Measurements from ENCODE around the gene ZNF593. TPM values are rescaled to one million over a fixed set of nuclear protein-coding genes. Genes with fewer than 3 reads are reported as not detected.

The ZNF593 gene
- total and polyA plus RNA-seq, 2 donors (not counting 1 experiment from before 2014, with no cell fraction given) = 10.7 to 60.0 TPM

- H3K4me2 ChIP-seq (replicated peaks; ENCODE audit: low read depth, low read length, poor library complexity, severe bottlenecking) = no peak overlapping the region
- no peak overlapping the region for H3K27ac ChIP-seq (ENCODE audit: low read length in 2 of 2)
- peaks cover 0 to 20% of the 10 kb centered on the region in 2 experiments for H3K36me3 ChIP-seq (replicated peaks in 1 of 2; ENCODE audit: control extremely low read depth in 1 of 2, control insufficient read depth in 1 of 2, extremely low read depth in 1 of 2, insufficient read depth in 2 of 2, low read length in 1 of 2)
- ChIA-PET POLR2A (interaction anchor here (0.6 to 0.7 kb wide), 2 partner anchors 9 to 1808 kb away, joined by 3 to 6 read pairs; no protein-coding TSS in a partner anchor), CTCF (interaction anchor here (0.5 to 3.8 kb wide), 3 partner anchors 10 to 21 kb away, joined by 3 to 21 read pairs (median 6); no protein-coding TSS in a partner anchor)
- H2AFZ ChIP-seq (ENCODE audit: insufficient read depth, low read depth, low read length, poor library complexity, severe bottlenecking) = no peak overlapping the region
- peaks cover 25 to 28% of the 10 kb centered on the region in 2 donors for H3K4me1 ChIP-seq (ENCODE audit: control insufficient read depth in 2 of 2, insufficient read depth in 2 of 2, low read length in 2 of 2)
- Mint-ChIP-seq H3K4me1 (peaks cover 30% of the 10 kb centered on the region), H3K27ac (no peak overlapping the region), H3K4me3 (no peak overlapping the region), H3K27me3 (peaks cover 4% of the 10 kb centered on the region), H3K9me3 (ENCODE audit: insufficient read depth) (no peaks in the 10 kb centered on the region)
- H3K9me3 ChIP-seq (ENCODE audit: control extremely low read depth in 1 of 3, control insufficient read depth in 2 of 3, insufficient read depth in 1 of 3, low read length in 2 of 3) = no peaks in the 10 kb centered on the region
- ATAC-seq (ENCODE audit: low read depth) = no peak
- no peak overlapping the region for H3K4me3 ChIP-seq (ENCODE audit: control extremely low read depth in 1 of 5, extremely low read depth in 1 of 5, insufficient read depth in 1 of 5, low read depth in 2 of 5, low read length in 4 of 5)
- WGBS (ENCODE audit: insufficient coverage) = no CpG with 5 or more reads among the region's 7 CpGs
- peaks cover 0 to 3% (median 1%) of the 10 kb centered on the region in 4 experiments for H3K27me3 ChIP-seq (replicated peaks in 1 of 4; ENCODE audit: control extremely low read depth in 1 of 4, control insufficient read depth in 3 of 4, insufficient read depth in 4 of 4, low read length in 3 of 4)
- no peak for DNase-seq
- H3K9ac ChIP-seq (ENCODE audit: low read length) = no peak overlapping the region
- peaks cover 6% of the 10 kb centered on the region for H3K79me2 ChIP-seq (ENCODE audit: control insufficient read depth, insufficient read depth, low read length)
- no peaks in the 10 kb centered on the region for H4K20me1 ChIP-seq (ENCODE audit: control insufficient read depth, insufficient read depth, low read length, poor library complexity, severe bottlenecking)
- intact Hi-C loops (cut with micrococcal nuclease) = no loop called here
- TF ChIP-seq EZH2 (IDR thresholded peaks at IDR 0.05; ENCODE audit: borderline replicate concordance, insufficient read depth, low read depth, low read length, poor library complexity, severe bottlenecking) (no peak), CTCF (IDR thresholded peaks at IDR 0.05) (no peak)
Observed at GRCh38 chr1:26122988-26123973, 46.4 kb upstream of the ZNF593 start.
